Right forelimb (tissue), 1 donor: Measurements from ENCODE around the gene TMEM132D.
"Not testable (repeated sequence)": the region's sequence is repeated elsewhere in the genome, so short reads cannot be mapped to it uniquely, and the experiment has no call there.

Source experiments
- DNase-seq: peaks from one replicate; pipeline ENCODE4 v3.0.0-alpha.2; 2018

The TMEM132D gene

DNA sequence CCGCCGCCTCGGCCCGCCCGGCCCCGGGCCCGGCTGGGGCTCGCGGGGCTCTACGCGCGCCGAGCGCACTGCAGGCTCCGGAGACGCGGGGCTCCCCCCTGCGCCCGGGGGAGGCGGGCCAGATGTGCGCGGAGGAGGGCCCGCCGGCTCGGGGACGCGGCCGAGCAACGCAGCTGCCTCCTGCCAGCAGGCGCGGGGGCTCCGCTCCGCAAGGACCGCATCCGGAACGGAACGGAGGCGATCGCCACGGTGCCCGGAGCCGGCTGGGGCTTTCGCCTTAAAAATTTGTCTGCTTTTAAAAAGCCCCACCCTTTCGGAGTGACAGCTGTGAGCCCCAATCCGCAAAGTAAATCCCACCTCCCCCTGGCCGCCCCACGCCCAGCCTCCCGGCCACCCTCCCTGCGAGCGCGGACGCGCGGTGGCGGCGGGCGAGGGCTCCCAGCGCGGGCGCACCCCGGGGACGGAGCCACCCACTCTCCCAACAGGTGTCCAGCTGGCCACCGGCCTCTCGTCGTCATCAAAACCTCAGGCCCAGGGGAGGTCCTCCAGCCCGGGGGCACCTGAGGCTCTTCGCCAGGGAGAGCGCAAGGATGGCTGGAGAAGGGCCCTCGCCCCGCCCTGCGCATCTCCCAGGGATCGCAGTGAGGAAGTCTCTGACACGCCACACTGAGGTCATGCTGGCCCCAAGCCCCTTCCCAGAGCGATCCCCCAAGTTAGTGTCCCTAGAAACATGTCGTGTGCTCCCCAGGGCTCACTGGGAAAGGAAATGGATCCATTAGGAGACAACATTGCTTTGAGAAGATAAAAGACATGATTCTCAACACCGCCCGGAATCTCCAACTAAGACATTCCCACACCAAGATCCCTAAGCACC lies at the start of gene TMEM132D:
Gene TMEM132D (minus strand): TSS at position 70 of the 874 bp plus-strand sequence.
- no peak for DNase-seq

GRCh38 chr12:129949651-129950050 lies 45.8 kb upstream of the TMEM132D start:
- DNase-seq = no peak

DNA sequence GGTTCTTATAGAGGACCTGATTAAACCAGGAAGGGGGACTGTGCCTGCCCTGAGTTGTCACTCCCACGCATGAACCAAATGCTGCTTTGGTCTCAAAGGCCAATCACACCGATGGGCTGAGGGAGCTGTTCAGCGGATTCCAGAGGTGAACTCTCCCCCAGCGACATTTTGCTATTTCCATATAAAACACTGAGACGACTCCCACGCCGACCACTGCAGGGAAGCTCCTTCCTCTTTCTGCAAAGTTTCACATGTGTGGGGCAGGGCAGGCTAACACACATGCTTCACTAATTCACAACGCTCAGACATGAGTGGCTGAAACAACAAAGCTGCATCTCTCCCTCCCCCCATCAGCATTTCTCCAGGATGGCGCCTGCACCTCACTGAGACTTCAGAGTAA lies 37.8 kb upstream of the TMEM132D start:
- DNase-seq = no peak

GRCh38 chr12:129938089-129938488 lies 34.3 kb upstream of the TMEM132D start:
- DNase-seq = no peak

GRCh38 chr12:129937426-129937825 lies 33.6 kb upstream of the TMEM132D start:
- no peak for DNase-seq

- DNase-seq = no peak
Observed at GRCh38 chr12:129928643-129929042, 24.8 kb upstream of the TMEM132D start.

- no peak for DNase-seq
Observed at GRCh38 chr12:129927316-129927900, 23.6 kb upstream of the TMEM132D start.

DNA sequence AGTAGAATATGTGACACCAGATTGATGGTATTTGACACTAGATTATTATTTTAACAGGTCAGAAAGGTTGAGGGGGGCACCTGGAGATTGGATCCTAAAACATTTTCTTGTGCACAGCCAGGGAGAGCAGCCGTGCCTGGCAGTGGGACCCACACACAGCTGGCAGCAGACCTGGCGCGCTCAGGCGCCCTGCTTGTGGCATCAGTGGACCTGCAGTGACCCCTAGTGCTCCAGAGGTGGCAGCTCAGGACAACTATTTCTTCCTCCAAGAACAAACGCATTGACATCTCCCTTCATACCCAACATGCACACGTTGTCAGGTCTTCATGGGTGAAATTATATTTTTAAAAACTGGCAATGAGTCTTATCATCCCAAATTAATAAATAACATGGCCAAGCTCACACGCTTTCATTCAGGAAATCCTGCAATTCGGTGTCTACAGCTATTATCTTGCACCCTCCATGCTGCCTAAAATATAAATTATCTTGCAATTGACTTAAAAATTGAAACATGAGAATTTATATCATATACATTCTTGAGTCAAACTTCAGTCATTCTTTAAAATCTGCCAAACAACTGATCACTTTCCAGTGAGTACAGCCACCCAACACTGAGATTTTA lies 7.7 kb upstream of the TMEM132D start:
- DNase-seq = peak; percentile 81

DNA sequence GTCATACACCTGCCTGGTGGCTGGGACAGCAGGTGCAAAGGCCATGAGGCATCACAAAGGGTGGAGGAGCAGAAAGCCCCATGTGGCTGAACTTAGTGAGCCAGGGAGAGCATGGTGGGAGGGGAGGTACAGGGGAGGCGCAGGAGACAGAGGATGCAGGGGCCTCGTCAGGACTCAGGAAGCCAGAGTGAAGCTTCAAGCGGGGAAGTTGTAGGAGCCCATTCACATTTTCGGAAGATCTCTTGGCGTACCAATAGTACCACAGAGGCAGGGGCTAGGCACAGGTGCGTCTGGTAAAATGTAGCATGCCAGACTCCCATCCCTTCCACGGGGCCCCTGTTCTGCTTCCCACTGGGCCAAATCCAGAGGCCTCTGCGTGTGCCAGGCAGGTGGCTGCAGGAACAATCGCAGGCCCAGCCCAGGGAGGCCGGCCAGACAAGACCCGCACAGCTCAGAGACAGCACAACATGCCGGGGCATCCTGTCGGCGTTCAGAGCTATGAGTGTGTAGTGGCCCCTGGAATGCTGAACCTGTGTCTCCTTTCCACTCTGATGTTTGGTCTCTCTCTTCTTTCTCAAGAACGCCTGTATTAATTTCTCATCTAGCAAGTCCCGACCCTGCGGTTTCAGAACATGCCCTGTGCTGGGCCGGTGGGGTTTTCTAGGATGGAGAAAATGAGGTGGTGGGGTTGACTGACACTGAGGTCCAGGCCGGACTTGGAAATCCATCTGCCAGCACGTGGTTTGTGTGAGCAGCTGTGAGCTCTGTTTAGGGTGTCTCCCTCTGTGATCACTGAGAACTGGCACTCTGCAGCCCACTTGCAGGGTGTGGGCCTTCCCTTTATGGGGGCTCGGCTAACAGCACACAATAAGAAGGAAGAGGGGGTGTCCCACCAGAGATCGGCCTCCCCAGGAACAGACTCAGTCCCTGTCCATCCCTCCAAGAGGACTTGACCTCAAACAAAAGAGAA lies 5.5 kb upstream of the TMEM132D start:
- no peak for DNase-seq

GRCh38 chr12:129903092-129903945 lies 506 bp downstream of the TMEM132D start:
- DNase-seq = peak; percentile 49

- no peak for DNase-seq
Observed at GRCh38 chr12:129902371-129903091, 1.3 kb downstream of the TMEM132D start.

DNA sequence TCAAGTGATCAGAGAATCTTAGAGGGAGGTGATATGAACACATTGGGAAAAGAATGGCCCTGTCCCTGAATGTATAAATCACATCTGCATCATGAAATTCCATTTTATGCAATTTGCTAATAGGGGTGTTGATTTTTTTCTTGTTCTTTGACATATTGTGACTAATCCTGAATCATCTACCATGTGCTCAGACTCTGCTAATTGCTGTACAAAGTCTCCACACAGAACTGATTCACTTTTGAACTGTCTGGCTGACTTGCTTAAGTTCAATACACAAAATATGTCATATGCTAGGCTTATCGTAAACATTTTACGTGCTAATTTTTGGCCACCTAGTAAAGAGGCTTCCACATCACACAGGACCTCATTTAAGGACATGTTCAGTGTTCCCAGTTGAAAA lies 2.6 kb downstream of the TMEM132D start:
- DNase-seq = no peak

- DNase-seq = no peak
Observed at GRCh38 chr12:129900306-129900705, 3.5 kb downstream of the TMEM132D start.

DNA sequence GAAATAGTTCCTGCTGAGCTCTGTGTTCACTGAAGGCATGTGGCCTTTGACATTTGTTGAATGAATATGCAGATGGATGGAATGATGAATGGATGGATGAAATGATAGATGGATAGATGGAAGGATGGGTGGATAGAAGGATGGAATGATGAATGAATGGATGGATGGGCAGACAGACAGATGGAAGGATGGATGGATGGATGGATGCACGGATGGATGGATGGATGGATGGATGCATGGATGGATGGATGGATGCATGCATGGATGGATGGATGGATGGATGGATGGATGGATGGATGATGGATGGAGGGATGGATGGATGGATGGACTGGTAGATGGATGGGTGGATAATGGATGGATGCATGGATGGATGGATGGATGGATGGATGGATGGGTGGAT lies 4.8 kb downstream of the TMEM132D start:
- DNase-seq = not testable (repeated sequence)

DNA sequence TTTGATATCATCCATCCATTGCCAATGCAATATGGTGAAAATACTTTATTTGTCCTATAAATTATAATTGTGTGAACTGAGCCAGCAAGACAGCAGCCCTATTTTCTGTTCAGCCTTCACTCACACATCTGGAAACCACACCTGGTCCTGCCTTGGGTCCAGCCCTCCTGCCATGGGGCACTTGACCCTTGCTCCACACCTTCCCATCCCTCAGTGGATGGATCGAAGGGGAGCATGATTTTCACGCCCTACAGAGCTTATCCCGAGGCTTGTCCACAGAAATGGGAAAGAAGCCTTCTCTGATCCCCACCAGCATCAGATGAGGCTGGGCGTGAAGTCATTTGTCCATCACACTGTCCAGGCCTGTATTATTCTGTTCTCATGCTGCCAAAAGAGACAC lies 10.1 kb downstream of the TMEM132D start:
- no peak for DNase-seq

DNA sequence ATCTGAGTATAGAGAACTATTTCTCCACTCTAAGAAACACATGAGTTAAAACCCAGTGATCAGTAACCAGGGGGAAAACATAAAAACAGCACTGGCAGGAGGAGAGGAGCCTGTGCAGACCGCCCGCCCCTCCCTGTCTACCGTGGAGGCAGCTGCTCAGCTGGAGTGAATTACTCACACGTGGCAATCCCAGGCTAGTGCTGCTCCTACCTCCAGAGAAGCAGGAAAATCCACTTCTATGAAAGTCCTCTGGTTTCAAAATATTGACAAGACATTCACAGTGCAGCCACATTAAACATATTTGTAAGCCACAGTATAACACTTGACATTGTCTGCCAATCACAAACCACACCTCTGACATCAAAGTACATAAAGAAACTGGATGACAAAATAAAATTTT lies 16.7 kb downstream of the TMEM132D start:
- DNase-seq = no peak

- DNase-seq = no peak
Observed at GRCh38 chr12:129886541-129886940, 17.3 kb downstream of the TMEM132D start.

DNA sequence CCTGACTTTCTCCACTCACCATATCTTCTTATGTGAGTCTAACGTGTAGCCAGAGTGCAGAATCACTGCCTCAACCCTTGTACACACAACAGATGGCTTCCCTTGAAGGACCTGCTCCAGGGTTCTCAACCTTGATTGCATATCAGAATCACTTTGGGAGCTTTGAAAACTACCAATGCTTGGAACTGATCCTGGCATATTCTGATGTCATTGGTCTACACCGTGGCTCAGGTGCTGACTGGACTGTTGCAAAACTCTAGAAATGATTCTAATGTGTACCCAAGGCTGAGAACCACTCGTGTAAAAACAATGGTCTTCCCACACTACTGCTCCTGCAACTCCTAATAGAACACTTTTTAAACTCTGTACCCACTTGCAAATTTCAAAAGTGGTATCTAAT lies 18.5 kb downstream of the TMEM132D start:
- DNase-seq = no peak

GRCh38 chr12:129877411-129877810 lies 26.4 kb downstream of the TMEM132D start:
- no peak for DNase-seq

DNA sequence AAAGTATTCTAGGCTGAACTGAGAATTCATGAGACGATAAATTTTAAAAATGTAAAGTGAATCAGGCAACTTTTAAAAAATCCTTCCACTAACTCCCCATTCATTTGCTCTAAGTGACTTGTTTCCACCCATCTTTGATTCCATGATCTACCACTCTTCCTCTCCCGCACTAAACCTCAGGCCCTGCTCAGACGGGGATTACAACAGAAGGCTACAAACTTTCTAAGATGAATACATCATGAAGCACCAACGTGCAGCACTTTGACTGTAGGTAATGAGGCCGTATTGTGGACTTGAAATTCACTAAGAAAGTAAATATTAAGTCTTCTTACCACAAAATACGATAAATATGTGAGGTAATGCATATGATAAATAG lies 30.0 kb downstream of the TMEM132D start:
- DNase-seq = no peak
